IgD-negative memory B cell (primary cell): ENCODE data around the gene BLOC1S6. TPM values are rescaled to one million over a fixed set of nuclear protein-coding genes. Genes with fewer than 3 reads are reported as not detected.
A peak's percentile ranks its signal among the peaks of the same experiment; 100 is the strongest.

Experiments used
- H3K27ac Mint-ChIP-seq, 3 donors: one replicate each; pipeline ENCODE4 v1.8.0; 2020 to 2022; ENCODE audit warnings: mild to moderate bottlenecking in 3 of 3, mixed read lengths in 3 of 3, moderate library complexity in 1 of 3
- H3K27me3 Mint-ChIP-seq: one replicate; pipeline ENCODE4 v1.8.0; 2021; ENCODE audit warnings: mixed read lengths
- H3K36me3 Mint-ChIP-seq: one replicate; pipeline ENCODE4 v1.8.0; 2020; ENCODE audit warnings: mild to moderate bottlenecking, mixed read lengths
- H3K4me1 Mint-ChIP-seq, 3 donors: one replicate each; pipeline ENCODE4 v1.8.0; 2020 to 2022; ENCODE audit warnings: mixed read lengths in 3 of 3, mild to moderate bottlenecking in 1 of 3
- H3K4me3 Mint-ChIP-seq, 4 donors: one replicate each; pipeline ENCODE4 v1.8.0; 2020 to 2022; ENCODE audit warnings: mild to moderate bottlenecking in 4 of 4, mixed read lengths in 4 of 4, moderate library complexity in 3 of 4
- H3K9me3 Mint-ChIP-seq, 3 donors: one replicate each; pipeline ENCODE4 v1.8.0; 2020 to 2021; ENCODE audit warnings: mixed read lengths in 3 of 3, mild to moderate bottlenecking in 1 of 3
- polyA plus RNA-seq: library from polyadenylated mRNA; unstranded; fragments of 300-500 nt; fragmentation: Illumina TruSeq; gene quantifications from one replicate; pipeline ENCODE4 v1.2.3, GENCODE V29; 2021

The BLOC1S6 gene
- polyA plus RNA-seq = 68.1 TPM

- Mint-ChIP-seq H3K4me3 (peak within 1 kb of the TSS; percentile 97 to 100 (median 100)), H3K27ac (peak within 1 kb of the TSS; percentile 99 to 100 (median 100)), H3K4me1 (peaks cover 27 to 44% (median 36%) of the 10 kb centered on the region in 3 donors), H3K27me3 (no peaks in the 10 kb centered on the region), H3K9me3 (no peaks in the 10 kb centered on the region), H3K36me3 (peaks cover 7% of the 10 kb centered on the region)
Observed at GRCh38 chr15:45587095-45587862, at the start of gene BLOC1S6. TSS of gene BLOC1S6 (plus strand) at chr15:45587379. CDS start at chr15:45587444, 65 bp downstream.

GRCh38 chr15:45539680-45540079, 47.5 kb upstream of the BLOC1S6 start:
- Mint-ChIP-seq H3K4me3 (no peak overlapping the region), H3K4me1 (peaks cover 1 to 2% (median 2%) of the 10 kb centered on the region in 3 donors), H3K27me3 (no peaks in the 10 kb centered on the region), H3K9me3 (no peaks in the 10 kb centered on the region), H3K36me3 (peaks cover 2% of the 10 kb centered on the region), H3K27ac (no peak overlapping the region)

- Mint-ChIP-seq H3K9me3 (no peaks in the 10 kb centered on the region), H3K36me3 (peaks cover 2% of the 10 kb centered on the region), H3K4me1 (peaks cover 2 to 5% (median 3%) of the 10 kb centered on the region in 3 donors), H3K27me3 (no peaks in the 10 kb centered on the region), H3K4me3 (no peak overlapping the region), H3K27ac (no peak overlapping the region)
Observed at GRCh38 chr15:45540531-45540930, 46.6 kb upstream of the BLOC1S6 start.

- Mint-ChIP-seq H3K9me3 (no peaks in the 10 kb centered on the region), H3K4me1 (peaks cover 2 to 9% (median 5%) of the 10 kb centered on the region in 3 donors), H3K27me3 (peaks cover 2% of the 10 kb centered on the region), H3K36me3 (peaks cover 2% of the 10 kb centered on the region), H3K27ac (no peak overlapping the region), H3K4me3 (no peak overlapping the region)
Observed at GRCh38 chr15:45543051-45543450, 44.1 kb upstream of the BLOC1S6 start.

GRCh38 chr15:45544266-45545023, 42.7 kb upstream of the BLOC1S6 start:
- peaks cover 2 to 9% (median 5%) of the 10 kb centered on the region in 3 donors for H3K4me1 Mint-ChIP-seq
- no peaks in the 10 kb centered on the region for H3K9me3 Mint-ChIP-seq
- H3K4me3 Mint-ChIP-seq = peak overlapping the region in 1 of 4 donors; percentile 75
- H3K27ac Mint-ChIP-seq = peak overlapping the region in 1 of 3 donors; percentile 70
- peaks cover 2% of the 10 kb centered on the region for H3K36me3 Mint-ChIP-seq
- H3K27me3 Mint-ChIP-seq = peaks cover 6% of the 10 kb centered on the region

- H3K9me3 Mint-ChIP-seq = no peaks in the 10 kb centered on the region
- no peak overlapping the region for H3K4me3 Mint-ChIP-seq
- peaks cover 3% of the 10 kb centered on the region for H3K36me3 Mint-ChIP-seq
- no peak overlapping the region for H3K27ac Mint-ChIP-seq
- H3K4me1 Mint-ChIP-seq = peaks cover 2 to 9% (median 5%) of the 10 kb centered on the region in 3 donors
- peaks cover 6% of the 10 kb centered on the region for H3K27me3 Mint-ChIP-seq
Observed at GRCh38 chr15:45546789-45547188, 40.4 kb upstream of the BLOC1S6 start.

GRCh38 chr15:45548753-45549520, 38.2 kb upstream of the BLOC1S6 start:
- Mint-ChIP-seq H3K36me3 (peaks cover 3% of the 10 kb centered on the region), H3K9me3 (no peaks in the 10 kb centered on the region), H3K27me3 (peaks cover 7% of the 10 kb centered on the region), H3K4me3 (no peak overlapping the region), H3K27ac (no peak overlapping the region), H3K4me1 (peaks cover 2 to 9% (median 5%) of the 10 kb centered on the region in 3 donors)

GRCh38 chr15:45549541-45550220, 37.5 kb upstream of the BLOC1S6 start:
- Mint-ChIP-seq H3K27me3 (peaks cover 12% of the 10 kb centered on the region), H3K36me3 (peaks cover 7% of the 10 kb centered on the region), H3K27ac (no peak overlapping the region), H3K4me3 (no peak overlapping the region), H3K9me3 (no peaks in the 10 kb centered on the region), H3K4me1 (peaks cover 1 to 7% (median 3%) of the 10 kb centered on the region in 3 donors)

GRCh38 chr15:45550436-45550835, 36.7 kb upstream of the BLOC1S6 start:
- H3K4me1 Mint-ChIP-seq = peaks cover 0 to 6% (median 0%) of the 10 kb centered on the region in 3 donors
- no peak overlapping the region for H3K4me3 Mint-ChIP-seq
- peaks cover 7% of the 10 kb centered on the region for H3K36me3 Mint-ChIP-seq
- H3K27ac Mint-ChIP-seq = no peak overlapping the region
- H3K9me3 Mint-ChIP-seq = no peaks in the 10 kb centered on the region
- peaks cover 12% of the 10 kb centered on the region for H3K27me3 Mint-ChIP-seq

GRCh38 chr15:45551676-45552075, 35.5 kb upstream of the BLOC1S6 start:
- no peak overlapping the region for H3K27ac Mint-ChIP-seq
- H3K27me3 Mint-ChIP-seq = peaks cover 9% of the 10 kb centered on the region
- no peak overlapping the region for H3K4me3 Mint-ChIP-seq
- no peaks in the 10 kb centered on the region for H3K9me3 Mint-ChIP-seq
- peaks cover 0 to 7% (median 6%) of the 10 kb centered on the region in 3 donors for H3K4me1 Mint-ChIP-seq
- H3K36me3 Mint-ChIP-seq = peaks cover 7% of the 10 kb centered on the region

- Mint-ChIP-seq H3K27ac (peak overlapping the region in 1 of 3 donors; percentile 76), H3K27me3 (peaks cover 6% of the 10 kb centered on the region), H3K4me1 (peaks cover 0 to 10% (median 9%) of the 10 kb centered on the region in 3 donors), H3K9me3 (no peaks in the 10 kb centered on the region), H3K4me3 (no peak overlapping the region), H3K36me3 (peaks cover 7% of the 10 kb centered on the region)
Observed at GRCh38 chr15:45555934-45556608, 31.1 kb upstream of the BLOC1S6 start.

- H3K36me3 Mint-ChIP-seq = peaks cover 1% of the 10 kb centered on the region
- peaks cover 0 to 2% (median 0%) of the 10 kb centered on the region in 3 donors for H3K9me3 Mint-ChIP-seq
- peaks cover 7 to 16% (median 16%) of the 10 kb centered on the region in 3 donors for H3K4me1 Mint-ChIP-seq
- H3K27me3 Mint-ChIP-seq = peaks cover 3% of the 10 kb centered on the region
- H3K4me3 Mint-ChIP-seq = peak overlapping the region in 2 of 4 donors; percentile 44 to 81
- H3K27ac Mint-ChIP-seq = peak overlapping the region in 1 of 3 donors; percentile 24
Observed at GRCh38 chr15:45572617-45573016, 14.6 kb upstream of the BLOC1S6 start.

- H3K4me1 Mint-ChIP-seq = peaks cover 7 to 16% (median 16%) of the 10 kb centered on the region in 3 donors
- H3K4me3 Mint-ChIP-seq = no peak overlapping the region
- peaks cover 0 to 2% (median 0%) of the 10 kb centered on the region in 3 donors for H3K9me3 Mint-ChIP-seq
- H3K27ac Mint-ChIP-seq = no peak overlapping the region
- peaks cover 3% of the 10 kb centered on the region for H3K27me3 Mint-ChIP-seq
- H3K36me3 Mint-ChIP-seq = peaks cover 1% of the 10 kb centered on the region
Observed at GRCh38 chr15:45573961-45574629, 13.1 kb upstream of the BLOC1S6 start.
